Skeletal muscle tissue (tissue), 4 donors: Measurements from ENCODE around the gene SLC35B1. TPM values are rescaled to one million over a fixed set of nuclear protein-coding genes. Genes with fewer than 3 reads are reported as not detected.

Experiments
- H3K27ac ChIP-seq: one replicate; pipeline ENCODE4 v1.7.0; 2013; ENCODE audit warnings: mild to moderate bottlenecking, low read depth, low read length, inconsistent platforms
- H3K27me3 ChIP-seq, 3 donors: one replicate each; pipeline ENCODE4 v1.7.0; 2013; ENCODE audit warnings: low read length in 3 of 3; ENCODE audit not compliant: control insufficient read depth in 3 of 3, insufficient read depth in 3 of 3
- H3K36me3 ChIP-seq, 3 donors: one replicate each; pipeline ENCODE4 v1.7.0; 2013; ENCODE audit warnings: low read length in 3 of 3; ENCODE audit not compliant: control insufficient read depth in 3 of 3, insufficient read depth in 3 of 3
- H3K4me1 ChIP-seq, 3 donors: one replicate each; pipeline ENCODE4 v1.7.0; 2013; ENCODE audit warnings: low read length in 3 of 3, mild to moderate bottlenecking in 3 of 3; ENCODE audit not compliant: control insufficient read depth in 3 of 3, insufficient read depth in 3 of 3
- H3K4me3 ChIP-seq, 3 donors: one replicate each; pipeline ENCODE4 v1.7.0; 2013; ENCODE audit warnings: low read length in 3 of 3
- H3K9ac ChIP-seq, 3 donors: one replicate each; pipeline ENCODE4 v1.7.0; 2013; ENCODE audit warnings: low read length in 3 of 3, mild to moderate bottlenecking in 3 of 3, moderate library complexity in 2 of 3, low read depth in 1 of 3
- H3K9me3 ChIP-seq, 3 donors: one replicate each; pipeline ENCODE4 v1.7.0; 2013; ENCODE audit warnings: low read length in 3 of 3; ENCODE audit not compliant: control insufficient read depth in 3 of 3
- total RNA-seq: library from RNA; depleted of rRNA; stranded (reverse); fragments of >200 nt; gene quantifications from one replicate; pipeline ENCODE4 v1.2.3, GENCODE V29; 2014
- donor health status: Osteomylitis.

The SLC35B1 gene, protein sequence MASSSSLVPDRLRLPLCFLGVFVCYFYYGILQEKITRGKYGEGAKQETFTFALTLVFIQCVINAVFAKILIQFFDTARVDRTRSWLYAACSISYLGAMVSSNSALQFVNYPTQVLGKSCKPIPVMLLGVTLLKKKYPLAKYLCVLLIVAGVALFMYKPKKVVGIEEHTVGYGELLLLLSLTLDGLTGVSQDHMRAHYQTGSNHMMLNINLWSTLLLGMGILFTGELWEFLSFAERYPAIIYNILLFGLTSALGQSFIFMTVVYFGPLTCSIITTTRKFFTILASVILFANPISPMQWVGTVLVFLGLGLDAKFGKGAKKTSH
- total RNA-seq, result 48.0 TPM

DNA sequence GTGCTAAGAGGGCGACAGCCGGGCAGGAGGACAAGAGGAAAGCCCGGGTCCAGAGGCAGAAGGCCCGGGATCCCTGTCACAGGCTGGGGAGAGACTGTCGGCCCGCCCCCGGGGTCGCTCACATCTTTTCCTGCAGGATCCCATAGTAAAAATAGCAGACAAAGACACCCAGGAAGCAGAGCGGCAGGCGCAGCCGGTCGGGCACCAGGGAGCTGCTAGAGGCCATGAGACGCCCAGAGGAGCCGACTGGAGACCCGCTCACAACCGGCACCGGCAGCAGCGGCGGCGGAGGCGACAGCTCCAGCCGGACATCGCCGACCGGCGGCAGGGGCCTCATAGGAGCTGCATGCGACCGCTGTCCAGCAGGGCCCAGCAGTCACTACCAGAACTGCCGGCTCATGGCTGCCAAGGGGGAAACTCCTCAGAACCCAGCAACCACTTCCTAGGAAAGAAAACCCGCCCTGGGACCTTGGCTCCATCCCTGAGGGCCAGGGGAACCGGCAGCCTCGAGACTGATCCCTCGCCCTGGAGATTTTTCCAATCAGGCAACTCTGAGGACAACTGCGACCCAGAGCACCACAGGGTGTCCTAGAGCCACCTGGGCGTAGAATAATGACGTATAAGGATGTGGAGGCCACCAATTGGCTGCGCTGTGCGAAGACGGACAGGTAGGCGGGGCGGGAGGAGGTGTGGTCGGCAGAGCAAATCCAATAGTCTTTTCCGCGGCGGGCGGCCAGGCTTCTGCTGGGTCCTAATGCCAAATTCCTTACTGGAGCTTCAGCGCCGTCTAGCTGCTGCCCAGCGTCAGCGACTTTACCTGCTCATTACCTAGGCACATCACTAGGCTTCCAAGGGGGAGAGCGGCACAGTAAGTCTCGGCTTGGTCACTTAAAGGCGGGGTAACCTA, at the start of gene SLC35B1:
TSS of gene SLC35B1 (minus strand) at position 357 of the 907 bp plus-strand sequence. CDS start at position 226, 131 bp downstream.
- Histone ChIP-seq H3K36me3 (peaks cover 32 to 37% (median 33%) of the 10 kb centered on the region in 3 donors), H3K27ac (peak within 1 kb of the TSS; percentile 99), H3K27me3 (no peaks in the 10 kb centered on the region), H3K9ac (peak within 1 kb of the TSS; percentile 95 to 99 (median 98)), H3K4me3 (peak within 1 kb of the TSS; percentile 83 to 92 (median 91)), H3K4me1 (peaks cover 20 to 36% (median 21%) of the 10 kb centered on the region in 3 donors), H3K9me3 (no peaks in the 10 kb centered on the region)

DNA sequence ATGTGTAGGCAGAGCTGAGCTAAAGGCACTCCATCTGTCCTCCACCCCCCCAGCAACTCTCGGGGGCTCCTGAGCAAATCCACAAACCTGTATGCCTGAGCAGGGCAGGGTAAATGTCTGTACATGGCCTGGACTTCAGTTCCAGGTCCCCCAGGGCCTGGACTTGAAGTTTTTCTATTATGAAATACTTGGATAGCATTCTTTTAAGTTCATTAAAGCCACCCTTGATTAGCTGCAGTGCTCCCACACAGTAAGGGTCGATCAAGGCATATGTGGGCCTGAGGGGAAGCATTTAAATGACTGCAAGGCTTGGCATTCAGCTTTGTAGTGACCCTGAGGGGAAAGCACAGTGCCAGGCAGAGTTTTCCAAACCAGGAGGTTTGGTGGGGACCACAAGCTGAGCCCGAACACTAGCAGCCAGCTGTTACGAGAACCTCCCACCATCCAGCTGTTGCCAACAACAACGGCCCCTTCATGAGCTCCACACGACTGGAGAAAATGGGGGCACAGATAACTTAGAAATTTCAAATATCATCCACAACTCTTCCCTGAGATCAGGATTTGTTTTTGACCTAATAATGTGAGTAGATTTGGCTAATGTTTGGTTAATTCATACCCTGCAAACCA, 49.5 kb upstream of the SLC35B1 start:
- Histone ChIP-seq H3K9ac (peak overlapping the region in 1 of 3 donors; percentile 16), H3K27ac (no peak overlapping the region), H3K27me3 (no peaks in the 10 kb centered on the region), H3K4me1 (peaks cover 0 to 2% (median 0%) of the 10 kb centered on the region in 3 donors), H3K9me3 (no peaks in the 10 kb centered on the region), H3K36me3 (no peaks in the 10 kb centered on the region), H3K4me3 (no peak overlapping the region)

DNA sequence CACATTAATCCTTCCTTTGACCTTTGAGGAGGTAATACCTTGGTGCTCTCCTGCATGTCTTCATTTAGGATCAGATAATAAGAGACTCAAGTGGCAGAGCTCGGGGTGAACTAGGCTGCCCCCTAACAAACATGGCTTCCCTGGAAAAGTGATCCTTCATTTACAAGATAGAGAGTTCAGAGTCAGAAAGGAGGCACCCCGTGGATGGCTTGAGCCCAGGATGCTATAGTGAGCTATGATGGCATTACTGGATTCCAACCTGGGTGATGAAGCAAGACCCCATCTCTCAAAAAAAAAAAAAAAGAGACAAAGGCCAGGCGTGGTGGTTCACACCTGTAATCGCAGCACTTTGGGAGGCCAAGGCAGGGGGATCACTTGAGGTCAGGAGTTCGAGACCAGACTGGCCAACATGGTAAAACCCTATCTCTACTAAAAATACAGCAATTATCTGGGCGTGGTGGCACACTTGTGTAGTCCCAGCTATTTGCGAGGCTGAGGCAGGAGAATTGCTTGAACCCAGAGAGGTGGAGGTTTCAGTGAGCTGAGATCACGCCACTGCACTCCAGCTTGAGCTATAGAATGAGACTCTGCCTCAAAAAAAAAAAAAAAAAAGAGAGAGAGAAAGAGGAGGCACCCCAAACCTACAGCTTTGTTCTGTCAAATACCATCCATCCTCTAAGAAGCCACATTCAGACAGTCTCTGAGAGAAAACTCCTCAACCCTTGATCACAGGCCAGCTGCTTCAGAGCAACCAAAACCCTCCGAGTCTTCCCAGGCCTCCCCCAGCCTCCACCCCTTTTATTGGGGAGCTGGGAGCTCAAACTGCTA, 48.8 kb upstream of the SLC35B1 start:
- no peaks in the 10 kb centered on the region for H3K36me3 ChIP-seq
- H3K9ac ChIP-seq, result peak overlapping the region in 1 of 3 donors; percentile 16
- no peaks in the 10 kb centered on the region for H3K4me1 ChIP-seq
- H3K27me3 ChIP-seq, result no peaks in the 10 kb centered on the region
- no peak overlapping the region for H3K4me3 ChIP-seq
- no peak overlapping the region for H3K27ac ChIP-seq
- H3K9me3 ChIP-seq, result no peaks in the 10 kb centered on the region

DNA sequence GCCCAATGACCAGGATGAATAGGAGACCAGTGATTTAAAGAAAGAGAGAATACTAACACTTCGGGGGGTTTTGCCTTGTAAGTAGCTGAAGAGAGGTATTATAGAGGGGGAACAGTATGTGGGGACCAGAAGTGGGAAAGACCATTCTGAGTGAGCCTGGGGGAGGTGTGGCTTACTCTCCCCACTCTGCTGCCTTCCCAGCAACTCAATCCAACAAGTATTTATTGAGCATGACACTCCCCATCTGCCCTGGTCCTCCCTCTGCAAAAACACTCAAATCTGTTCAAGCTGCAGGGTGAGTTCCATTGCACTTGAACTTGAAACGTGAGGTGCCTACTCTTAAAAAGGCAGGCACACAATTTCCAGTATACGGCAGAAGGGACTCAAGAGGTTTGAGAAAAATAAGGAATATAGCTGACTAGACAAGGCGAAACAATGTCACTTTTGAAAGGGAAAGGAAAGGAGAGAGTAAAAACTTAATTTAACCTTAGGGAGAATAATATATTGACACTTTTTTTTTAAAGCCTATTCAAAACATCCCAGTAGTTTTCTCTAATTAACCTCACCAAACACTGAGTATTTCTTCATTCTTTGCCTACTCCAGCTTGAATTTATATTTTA, 48.0 kb upstream of the SLC35B1 start:
- Histone ChIP-seq H3K4me3 (no peak overlapping the region), H3K27ac (no peak overlapping the region), H3K36me3 (no peaks in the 10 kb centered on the region), H3K9ac (no peak overlapping the region), H3K4me1 (no peaks in the 10 kb centered on the region), H3K27me3 (no peaks in the 10 kb centered on the region), H3K9me3 (no peaks in the 10 kb centered on the region)

DNA sequence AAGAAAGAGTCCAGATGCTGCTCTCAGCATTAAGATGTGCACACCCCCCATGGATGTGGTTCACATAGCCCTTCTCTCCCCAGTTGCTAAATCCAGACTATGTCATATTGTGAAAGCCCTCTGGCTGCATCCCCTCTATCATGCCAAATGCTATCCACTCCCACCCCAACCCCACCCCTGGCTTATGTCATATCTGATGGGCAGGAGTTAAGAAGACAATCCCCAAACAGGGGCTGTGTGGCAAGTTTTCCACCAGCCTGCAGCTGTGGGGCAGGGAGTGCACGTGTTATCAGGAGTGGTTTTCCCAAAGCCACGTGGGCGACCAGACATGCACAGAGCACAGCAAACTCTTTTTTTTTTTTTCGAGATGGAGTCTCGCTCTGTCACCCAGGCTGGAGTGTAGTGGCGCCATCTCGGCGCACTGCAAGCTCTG, 46.2 kb upstream of the SLC35B1 start:
- Histone ChIP-seq H3K27ac (no peak overlapping the region), H3K36me3 (no peaks in the 10 kb centered on the region), H3K9ac (no peak overlapping the region), H3K27me3 (no peaks in the 10 kb centered on the region), H3K9me3 (no peaks in the 10 kb centered on the region), H3K4me3 (no peak overlapping the region), H3K4me1 (no peaks in the 10 kb centered on the region)

DNA sequence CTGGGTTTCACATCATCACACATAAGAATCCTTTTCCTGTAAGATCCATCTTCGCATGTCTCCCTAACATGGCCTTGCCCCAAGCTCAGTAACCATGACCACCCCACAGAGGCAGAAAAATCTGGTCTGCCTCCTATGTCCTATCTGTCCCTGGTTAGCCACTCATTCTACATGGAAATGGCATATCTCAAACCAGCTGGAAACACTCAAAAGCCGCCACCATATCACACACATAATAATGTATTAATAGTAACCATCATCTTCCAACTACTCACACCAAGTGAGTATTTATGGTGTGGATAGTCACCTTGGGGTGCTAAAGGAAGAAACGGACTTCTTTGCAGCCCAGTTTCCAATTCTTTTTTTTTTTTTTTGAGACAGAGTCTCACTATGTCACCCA, 44.7 kb upstream of the SLC35B1 start:
- H3K4me1 ChIP-seq, result no peaks in the 10 kb centered on the region
- no peaks in the 10 kb centered on the region for H3K36me3 ChIP-seq
- no peaks in the 10 kb centered on the region for H3K27me3 ChIP-seq
- H3K4me3 ChIP-seq, result no peak overlapping the region
- H3K9me3 ChIP-seq, result no peaks in the 10 kb centered on the region
- H3K9ac ChIP-seq, result no peak overlapping the region
- H3K27ac ChIP-seq, result no peak overlapping the region

DNA sequence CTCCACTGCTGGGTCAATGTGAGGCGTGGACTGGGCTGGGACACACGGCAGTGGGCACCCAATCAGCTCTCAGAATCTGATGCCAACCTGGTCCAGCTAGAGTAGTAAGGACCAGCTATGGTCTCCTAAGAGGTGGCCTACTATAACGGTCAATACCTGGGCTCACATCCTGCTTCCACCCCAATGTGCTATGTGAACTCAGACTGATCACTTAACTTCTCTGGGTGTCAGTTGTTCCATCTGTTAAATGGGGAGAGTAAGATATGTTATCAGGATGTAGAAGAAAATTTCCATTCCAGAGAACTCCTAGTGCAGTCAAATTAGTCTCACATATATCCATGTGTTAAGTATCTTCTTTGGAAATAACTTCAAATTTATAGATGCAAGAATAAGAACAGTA, 42.0 kb upstream of the SLC35B1 start:
- H3K27ac ChIP-seq, result no peak overlapping the region
- no peak overlapping the region for H3K4me3 ChIP-seq
- no peaks in the 10 kb centered on the region for H3K27me3 ChIP-seq
- H3K36me3 ChIP-seq, result no peaks in the 10 kb centered on the region
- H3K9me3 ChIP-seq, result no peaks in the 10 kb centered on the region
- H3K9ac ChIP-seq, result no peak overlapping the region
- H3K4me1 ChIP-seq, result no peaks in the 10 kb centered on the region

DNA sequence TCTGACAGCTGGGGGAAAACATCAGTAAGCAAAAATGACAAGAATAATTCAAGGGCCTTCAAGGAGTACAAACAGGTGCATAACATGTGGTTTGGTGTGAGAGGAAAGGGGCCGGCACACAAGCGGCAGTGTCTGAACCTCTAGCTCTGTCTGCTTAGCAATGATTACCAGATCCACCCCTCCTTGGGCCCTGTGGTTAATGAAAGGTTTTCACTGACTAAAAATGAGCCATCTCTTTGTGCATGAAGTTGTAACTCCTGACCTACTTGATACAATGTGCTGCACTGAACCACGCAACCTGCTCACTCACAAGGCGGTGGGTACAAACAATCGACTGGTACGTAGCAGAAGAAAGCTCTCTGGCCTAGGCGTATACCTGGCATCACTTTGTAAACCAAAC, 41.0 kb upstream of the SLC35B1 start:
- no peaks in the 10 kb centered on the region for H3K27me3 ChIP-seq
- no peaks in the 10 kb centered on the region for H3K4me1 ChIP-seq
- no peak overlapping the region for H3K9ac ChIP-seq
- H3K27ac ChIP-seq, result no peak overlapping the region
- no peaks in the 10 kb centered on the region for H3K36me3 ChIP-seq
- H3K9me3 ChIP-seq, result no peaks in the 10 kb centered on the region
- no peak overlapping the region for H3K4me3 ChIP-seq

DNA sequence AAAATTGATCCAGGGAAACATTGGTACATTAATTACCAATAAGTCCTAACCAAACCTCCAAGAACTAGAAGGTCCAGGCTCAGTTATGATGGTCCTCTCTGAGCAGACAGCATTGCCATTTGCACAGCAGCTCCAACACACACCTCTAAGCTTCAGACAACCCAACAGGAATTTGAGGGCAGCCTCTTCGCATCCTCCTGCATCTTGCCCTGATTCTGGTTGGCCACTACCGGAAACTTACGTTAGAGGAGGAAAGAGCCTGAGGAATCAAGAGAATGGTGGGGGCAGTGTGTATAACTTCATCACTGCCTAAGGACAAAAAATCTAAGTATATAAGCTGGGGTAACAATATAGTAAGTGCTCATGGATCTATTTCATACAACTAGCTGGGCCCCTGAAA, 40.5 kb upstream of the SLC35B1 start:
- Histone ChIP-seq H3K4me1 (no peaks in the 10 kb centered on the region), H3K27ac (no peak overlapping the region), H3K9ac (no peak overlapping the region), H3K9me3 (no peaks in the 10 kb centered on the region), H3K27me3 (no peaks in the 10 kb centered on the region), H3K36me3 (no peaks in the 10 kb centered on the region), H3K4me3 (no peak overlapping the region)
